GM18519 (cell line): ENCODE measurements around the gene APP.
"Not testable (repeated sequence)": the region's sequence is repeated elsewhere in the genome, so short reads cannot be mapped to it uniquely, and the experiment has no call there.

Experiments
- ATAC-seq: cut with Tn5 transposase; IDR thresholded peaks from one replicate; pipeline ENCODE4 v1.9.1; 2021; ENCODE audit warnings: mild to moderate bottlenecking, moderate library complexity; ENCODE audit not compliant: unreplicated experiment, low FRiP score

The APP gene

DNA sequence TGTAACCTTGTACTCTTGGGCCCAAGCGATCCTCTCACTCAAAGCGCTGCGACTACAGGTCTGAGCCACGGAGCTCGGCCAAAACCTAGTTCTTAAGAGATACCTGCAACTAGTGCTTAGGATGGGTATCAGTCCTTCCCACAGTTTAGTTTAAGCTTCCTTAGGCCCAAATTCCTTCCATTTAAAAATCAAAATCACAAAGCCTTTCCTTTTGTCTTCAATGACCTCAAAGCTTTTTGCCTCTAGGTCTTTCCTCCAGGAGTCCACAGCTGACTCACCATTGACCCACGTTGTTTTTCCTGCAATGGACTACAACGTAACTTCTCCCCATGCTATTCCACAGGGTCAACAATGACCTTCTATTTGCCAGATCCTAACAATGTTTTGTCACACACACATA is 64.0 kb downstream of the APP start:
- ATAC-seq = no peak

DNA sequence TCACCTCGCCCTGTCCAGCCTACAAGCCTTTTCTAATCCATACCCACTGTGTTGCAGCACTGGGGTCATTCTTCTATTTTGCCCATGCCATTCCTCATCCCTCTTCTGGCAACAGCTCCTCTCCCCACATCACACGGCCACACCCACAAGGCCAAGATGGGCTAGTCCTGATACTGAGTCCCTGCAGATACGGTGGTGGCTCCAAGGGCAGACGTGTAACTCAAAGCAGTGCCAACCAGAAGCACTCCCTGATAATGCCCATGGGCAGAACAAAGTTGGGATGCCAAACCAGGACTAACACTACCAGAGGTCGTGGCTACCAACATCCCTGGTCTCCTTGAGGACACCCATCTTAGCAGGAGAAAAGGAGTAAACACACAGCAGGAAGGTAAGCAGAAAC is 64.8 kb downstream of the APP start:
- no peak for ATAC-seq

DNA sequence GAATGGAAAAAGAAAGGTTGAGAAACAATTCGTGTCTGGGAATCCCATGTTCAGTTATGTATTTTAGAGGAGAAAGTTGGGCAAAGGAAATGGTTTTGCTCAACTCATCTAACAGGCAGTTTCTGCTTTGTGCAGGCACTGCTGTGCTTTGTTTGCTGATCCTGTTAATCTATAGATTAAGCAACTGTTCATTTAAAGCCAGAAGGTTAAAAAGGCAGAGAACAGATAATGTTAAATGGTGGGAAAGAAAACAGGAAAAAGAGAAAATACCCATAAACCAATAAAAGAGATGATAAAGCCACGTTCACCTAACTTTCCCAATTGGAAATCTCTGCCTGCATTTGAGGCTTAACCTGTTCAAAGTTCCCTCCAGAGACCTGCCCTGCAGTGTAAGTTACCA is 70.0 kb downstream of the APP start:
- ATAC-seq = no peak

DNA sequence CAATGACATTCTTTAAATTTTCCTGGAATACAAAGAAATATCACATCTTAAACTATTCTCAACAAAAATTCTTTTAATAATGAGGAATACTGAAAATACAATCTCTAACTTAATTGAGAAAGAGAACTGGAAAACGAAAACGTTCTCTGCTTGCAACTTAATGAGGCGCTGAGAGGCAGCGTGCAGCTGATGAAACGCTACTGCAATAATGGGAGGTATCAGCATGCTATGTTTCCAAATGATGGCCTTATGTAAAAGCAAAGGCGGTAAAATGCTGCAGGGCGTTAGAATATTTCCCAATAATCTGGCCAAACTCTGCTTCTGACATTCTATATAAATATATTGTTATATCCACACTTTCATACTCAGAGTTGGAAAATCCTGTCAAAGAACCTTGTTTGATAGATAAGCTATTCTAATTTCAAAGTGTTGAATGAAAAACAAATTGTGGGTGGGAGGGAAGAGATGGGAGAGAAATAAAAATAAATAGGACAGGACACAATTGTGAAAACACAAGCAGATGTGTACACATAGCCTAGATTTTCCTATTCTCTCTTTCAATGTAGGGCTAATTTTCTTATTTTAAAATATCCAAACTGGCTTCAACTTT is 70.9 kb downstream of the APP start:
- no peak for ATAC-seq

DNA sequence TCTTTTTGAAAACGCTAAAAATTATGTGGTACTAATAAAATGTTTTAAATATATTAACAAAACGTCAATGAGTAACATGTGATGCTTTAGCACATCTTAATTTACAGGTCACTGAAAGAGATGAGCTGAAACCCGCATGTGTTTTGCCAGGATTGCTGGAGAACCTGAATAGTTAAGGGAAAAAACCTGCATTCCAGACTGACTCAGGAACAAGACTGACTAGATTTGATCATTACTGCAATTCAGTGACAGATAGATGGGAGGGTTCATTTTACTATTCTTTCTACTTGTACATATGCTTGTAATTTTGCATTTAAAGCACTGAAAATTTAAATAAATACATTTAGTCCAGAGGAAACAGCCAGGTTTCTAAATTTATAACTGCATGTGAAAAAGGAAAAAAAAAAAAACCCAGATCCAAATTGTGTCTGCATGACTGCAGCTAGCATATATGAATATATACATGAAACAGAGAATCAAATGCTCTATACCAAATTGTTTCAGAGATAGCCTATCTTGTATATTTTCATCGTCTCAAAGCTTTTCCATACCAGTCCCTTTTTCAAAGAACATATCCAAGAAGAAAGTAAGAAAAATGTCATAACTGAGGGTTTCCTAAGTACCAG is 71.7 kb downstream of the APP start:
- ATAC-seq = no peak

DNA sequence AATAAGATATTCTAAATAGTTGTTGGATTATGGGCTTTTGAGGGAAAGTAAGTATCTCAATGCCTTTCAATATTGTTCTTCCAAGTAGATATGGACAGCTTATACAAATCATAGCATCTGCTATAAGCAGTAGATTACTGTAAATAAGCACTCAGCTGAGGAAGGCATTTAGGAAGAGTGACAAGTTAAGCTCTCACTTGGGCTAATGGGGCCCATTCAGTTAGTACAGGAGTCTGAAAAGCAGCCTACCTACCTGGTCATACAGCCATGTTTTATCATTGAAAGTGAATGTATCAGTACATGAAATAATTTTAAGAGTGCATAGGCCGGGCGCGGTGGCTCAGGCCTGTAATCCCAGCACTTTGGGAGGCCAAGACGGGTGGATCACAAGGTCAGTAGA is 73.1 kb downstream of the APP start:
- ATAC-seq = no peak

DNA sequence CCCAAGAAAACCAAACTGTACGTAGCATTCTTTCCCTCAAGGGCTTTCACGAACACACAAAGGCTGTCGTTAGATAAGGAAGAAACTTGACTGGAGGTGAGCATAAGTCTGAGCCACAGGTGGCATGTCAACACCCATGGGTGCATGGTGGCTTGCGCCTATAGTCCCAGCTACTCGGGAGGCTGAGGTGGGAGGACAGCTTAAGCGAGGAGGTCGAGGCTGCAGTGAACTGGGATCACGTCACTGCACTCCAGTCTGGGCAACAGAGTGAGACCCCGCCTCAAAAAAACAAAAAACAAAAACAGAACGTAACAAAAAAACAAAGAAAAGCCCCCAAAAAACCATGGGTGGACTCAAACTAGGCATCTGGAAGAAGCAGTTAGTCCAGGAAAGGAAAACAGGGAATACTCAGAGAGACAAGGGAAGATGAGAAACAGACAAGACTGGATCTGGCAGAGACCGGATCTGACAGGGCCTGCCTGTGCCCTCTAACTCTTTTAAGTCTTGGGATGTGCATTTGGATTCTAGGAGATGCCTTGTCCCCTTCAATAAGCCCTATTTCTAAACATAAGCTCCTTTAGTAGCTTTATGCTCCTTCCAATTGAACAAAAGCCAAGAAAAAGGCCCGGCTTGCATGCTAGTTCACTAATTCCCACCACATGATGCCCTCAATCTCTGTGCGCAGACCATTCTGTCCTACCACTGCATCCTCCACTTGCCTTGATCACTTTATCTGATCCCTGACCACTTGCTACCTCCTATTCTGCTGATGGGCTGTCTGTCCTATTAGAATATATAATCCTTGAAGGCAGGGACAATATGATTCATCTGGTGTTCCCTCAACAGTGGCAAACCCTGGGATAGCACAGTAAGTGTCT is 73.8 kb downstream of the APP start:
- no peak for ATAC-seq

DNA sequence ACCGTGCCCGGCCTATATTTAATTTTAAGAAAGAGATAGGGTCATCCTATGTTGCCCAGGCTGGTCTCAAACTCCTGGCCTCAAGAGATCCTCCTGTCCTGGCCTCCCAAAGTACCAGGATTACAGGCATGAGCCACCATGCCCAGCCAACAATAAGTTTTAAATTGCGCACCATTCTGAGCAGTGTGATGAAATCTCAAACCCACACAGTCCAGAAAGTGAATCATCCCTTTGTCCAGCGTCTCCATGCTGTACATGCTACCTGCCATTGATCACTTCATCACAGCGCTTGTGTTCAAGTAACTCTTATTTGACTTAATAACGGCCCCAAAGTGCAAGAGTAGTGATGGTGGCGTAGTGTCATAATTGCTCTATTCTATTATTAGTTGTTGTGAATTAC is 75.4 kb downstream of the APP start:
- ATAC-seq = no peak

DNA sequence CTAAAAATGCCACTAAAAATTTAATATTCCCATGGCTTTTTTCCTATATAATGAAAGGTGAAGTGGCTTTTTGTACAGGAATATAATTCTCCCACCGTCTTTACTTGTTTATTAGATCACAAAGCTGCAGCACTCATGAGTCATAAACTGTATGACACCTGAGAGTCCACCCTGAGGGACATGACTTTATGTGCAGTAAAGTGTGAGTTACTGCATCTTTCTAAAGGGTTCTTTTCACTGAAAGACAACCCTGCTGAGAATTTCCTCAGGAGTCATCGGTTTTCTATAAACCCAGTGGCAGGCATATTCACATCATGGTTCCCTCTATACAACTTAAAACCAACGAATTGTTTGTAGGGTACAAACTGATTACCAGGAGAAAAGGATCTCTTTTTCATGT is 77.4 kb downstream of the APP start:
- no peak for ATAC-seq

DNA sequence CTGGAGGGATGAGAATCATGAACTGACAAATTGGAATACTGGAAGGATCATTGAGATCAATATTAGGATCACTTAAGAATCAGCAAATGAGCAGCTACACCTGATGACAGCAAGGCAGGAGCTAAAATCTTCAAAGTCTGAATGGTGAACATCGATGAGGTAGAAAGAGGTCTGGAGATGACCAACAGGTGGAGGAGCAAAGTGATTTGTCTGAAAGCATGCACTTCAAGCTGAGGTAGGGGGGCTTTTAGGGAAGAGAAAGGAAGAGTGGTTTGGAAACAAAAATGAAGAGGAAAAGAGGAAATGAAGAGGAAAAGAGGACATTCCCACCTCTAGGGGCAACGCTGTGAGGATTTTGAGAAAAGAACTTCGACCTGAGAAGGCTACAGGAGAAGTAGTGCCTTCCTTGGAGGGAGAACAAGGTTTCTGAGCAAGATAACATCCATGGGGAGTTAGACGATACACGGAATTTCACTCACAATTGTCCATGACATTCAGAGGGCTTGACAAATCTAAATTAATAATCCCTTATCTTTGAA is 79.0 kb downstream of the APP start:
- no peak for ATAC-seq

DNA sequence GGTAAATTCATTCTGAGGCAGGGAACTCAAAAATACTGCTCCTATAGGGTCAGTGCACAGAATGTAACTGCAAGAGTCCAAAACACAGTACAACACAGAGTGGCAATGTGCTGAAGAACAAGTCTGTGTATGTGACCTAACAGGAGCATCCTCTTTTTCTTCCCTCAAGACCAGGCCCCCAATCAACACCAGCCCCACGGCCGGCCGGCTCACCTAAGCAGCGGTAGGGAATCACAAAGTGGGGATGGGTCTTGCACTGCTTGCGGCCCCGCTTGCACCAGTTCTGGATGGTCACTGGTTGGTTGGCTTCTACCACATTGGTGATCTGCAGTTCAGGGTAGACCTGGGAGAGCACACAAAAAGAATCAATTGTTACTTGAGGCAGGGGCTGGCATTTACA is 80.8 kb downstream of the APP start:
- ATAC-seq = no peak

DNA sequence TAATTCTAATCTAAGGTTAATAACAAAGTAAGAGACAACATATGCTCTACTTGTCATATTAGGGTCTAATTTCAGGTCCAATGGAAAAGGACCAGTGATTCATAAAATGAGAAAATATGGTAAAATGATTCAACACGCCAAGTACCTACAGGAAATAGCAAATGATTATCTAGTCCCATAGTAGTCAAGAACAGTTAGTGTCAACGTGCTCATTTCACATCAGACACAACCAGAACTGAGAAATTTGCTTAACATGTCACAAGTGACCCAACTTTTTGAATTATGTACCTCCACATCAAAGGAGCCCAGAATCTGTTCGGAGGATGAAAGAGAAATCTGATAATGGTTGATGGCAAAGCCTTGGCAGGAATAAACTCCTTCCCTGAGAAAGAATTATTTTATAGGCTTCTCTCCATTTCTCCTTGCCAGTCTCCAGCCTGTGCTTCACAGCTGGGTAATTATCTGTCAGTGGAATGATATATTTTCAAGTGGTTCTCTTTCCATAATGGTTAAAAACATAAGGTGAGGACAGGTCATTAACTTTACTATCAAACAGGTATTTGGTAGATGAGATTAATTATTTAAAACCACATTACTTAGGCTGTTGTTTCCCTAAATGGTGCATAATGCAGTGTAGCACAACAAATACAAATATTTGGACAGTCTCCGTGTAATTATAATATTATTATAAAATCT is 83.2 kb downstream of the APP start:
- no peak for ATAC-seq

DNA sequence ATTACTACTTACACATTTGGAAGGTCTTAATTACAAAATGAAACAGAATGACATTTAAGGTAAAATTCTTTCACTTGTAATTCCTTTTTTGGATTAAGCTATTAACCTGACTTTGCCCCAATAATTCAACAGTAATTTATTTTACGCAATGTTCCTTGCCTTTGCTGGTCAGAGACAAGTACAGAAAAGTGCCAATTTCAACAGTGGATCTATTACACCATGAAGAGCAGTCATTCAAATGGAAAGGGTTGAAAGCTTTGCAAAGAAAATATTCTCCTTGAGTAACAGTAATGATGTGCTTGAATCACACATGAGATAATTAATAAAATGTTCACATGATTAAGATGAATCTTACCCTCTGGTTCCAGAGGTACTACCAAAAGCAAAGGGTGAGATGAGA is 84.7 kb downstream of the APP start:
- ATAC-seq = no peak

DNA sequence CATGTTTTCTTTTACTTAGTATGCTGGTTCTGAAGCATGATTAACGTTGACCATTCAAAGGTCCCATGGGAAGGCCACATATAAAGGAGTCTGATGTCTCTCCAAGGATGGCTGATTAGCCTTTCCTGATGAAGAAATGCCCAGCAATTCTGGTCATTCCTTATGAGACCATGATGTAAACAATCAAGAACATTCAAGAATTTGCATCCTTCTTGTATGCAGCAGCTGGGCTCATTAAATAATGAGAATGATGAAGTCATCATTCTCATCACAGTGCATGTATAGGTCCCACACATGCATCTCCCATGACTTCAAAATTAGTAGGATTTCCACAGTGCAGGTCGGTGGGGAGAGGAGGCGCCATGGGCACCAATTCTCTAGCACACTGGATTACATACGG is 85.4 kb downstream of the APP start:
- ATAC-seq = no peak

DNA sequence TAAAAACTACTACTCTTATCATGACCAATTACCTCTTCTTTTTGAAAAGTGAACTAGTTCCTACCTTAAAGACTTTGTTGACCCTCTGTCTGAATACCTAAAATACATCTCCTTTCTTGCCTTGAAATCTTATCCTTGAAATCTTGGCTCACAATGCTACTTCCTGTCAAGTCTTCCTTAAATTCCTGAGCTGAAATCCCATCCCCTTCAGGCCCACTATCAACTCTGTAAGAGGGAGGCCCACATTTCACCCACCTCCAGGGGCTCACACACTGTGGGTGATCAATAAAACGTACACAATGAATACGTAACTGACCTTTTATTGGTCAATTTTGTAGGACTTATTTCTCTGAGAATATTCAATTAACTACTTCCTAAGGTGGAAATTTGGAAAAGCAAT is 88.0 kb downstream of the APP start:
- no peak for ATAC-seq

DNA sequence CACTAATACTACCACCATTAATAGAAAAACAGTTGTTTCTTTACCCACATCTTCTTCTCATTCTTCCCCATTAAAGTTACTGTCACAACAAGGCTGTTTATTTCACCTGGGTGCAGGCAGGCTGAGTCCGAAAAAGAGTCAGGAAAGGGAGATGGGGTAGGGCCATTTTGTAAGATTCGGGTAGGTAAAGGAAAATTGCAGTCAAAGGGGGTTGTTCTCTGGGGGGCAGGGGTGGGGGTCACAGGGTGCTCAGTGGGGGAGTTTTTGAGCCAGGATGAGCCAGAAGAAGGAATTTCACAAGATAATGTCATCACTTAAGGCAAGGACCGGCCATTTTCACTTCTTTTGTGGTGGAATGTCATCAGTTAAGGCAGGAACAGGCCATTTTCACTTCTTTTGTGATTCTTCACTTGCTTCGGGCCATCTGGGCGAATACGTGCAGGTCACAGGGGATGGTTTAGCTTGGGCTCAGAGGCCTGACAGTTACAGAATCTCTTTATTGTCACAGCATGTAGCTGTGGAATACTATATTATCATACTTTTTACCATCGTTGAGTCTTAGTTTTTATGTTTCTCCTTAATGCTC is 89.3 kb downstream of the APP start:
- not testable (repeated sequence) for ATAC-seq

DNA sequence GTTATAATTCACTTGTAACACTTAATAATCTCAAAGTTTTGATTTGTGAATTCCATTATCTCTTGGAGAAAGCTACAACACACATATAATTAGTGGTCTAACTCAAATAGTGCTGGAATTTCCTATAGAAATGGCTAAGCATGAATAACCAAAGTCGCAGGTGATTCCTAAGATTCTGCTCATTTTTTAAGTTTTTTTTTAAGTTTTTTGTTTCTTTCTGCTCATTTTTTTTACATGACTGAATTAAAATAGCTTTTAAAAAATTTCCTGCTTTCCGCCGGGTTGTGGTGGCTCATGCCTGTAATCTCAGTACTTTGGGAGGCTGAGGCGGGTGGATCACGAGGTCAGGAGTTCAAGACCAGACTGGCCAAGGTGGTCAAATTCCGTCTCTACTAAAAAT is 90.4 kb downstream of the APP start:
- ATAC-seq = no peak

DNA sequence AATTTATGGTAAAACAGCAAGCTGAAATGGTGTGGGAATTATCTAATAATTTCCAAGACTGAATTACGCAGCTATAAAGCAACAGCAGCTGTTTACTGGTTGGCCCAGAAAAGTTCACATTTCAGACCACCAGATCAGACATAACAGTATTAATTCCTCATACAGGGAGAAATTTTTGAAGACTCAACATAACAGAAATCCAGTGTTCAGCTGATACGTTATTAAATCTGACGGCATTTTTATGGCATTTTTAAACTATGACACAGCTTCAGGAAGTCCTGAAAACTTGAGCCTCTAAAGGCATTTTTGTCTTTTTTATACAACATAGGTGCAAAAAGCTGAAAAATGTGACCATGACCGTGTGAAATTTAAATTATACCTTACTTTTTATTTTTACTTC is 91.2 kb downstream of the APP start:
- no peak for ATAC-seq

DNA sequence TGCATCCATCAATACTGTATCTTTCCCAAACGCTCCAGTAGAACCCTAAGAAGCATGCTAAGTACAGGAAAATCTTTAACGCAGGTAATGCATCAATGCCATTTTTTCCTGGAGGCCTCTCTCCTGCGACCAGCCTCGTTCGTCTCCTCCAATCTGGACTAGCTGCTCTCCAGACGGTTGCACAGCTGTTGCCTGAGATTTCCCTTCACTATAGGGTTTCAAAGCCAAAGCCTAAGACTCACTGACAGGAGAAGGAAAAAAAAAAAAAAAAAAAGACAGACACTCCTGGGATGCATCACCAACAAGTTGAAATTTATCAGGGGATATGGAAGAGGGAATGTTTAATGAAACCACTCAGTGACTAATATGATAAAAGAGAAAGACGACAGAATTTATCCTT is 93.0 kb downstream of the APP start:
- ATAC-seq = no peak
